ENCODE measurements around the gene LTBP2.
"Not testable (repeated sequence)": the region's sequence is repeated elsewhere in the genome, so short reads cannot be mapped to it uniquely, and the experiment has no call there.

The LTBP2 gene

GRCh38 chr14:74547331-74547927 lies 64.6 kb downstream of the LTBP2 start:
- no peak for DNase-seq

GRCh38 chr14:74546416-74546815 lies 65.6 kb downstream of the LTBP2 start:
- no peak for DNase-seq

- no peak for DNase-seq
These were observed 66.7 kb downstream of the LTBP2 start for GRCh38 chr14:74545386-74545785.

- DNase-seq = no peak
These were observed 68.1 kb downstream of the LTBP2 start for GRCh38 chr14:74543771-74544438.

GRCh38 chr14:74542056-74542685 lies 69.9 kb downstream of the LTBP2 start:
- DNase-seq = no peak

GRCh38 chr14:74541225-74541624 lies 70.8 kb downstream of the LTBP2 start:
- no peak for DNase-seq

- no peak for DNase-seq
These were observed 72.5 kb downstream of the LTBP2 start for GRCh38 chr14:74539503-74539902.

- no peak for DNase-seq
These were observed 73.3 kb downstream of the LTBP2 start for GRCh38 chr14:74538411-74539391.

GRCh38 chr14:74536336-74536735 lies 75.7 kb downstream of the LTBP2 start:
- DNase-seq = not testable (repeated sequence)

- no peak for DNase-seq
These were observed 76.2 kb downstream of the LTBP2 start for GRCh38 chr14:74535756-74536325.

GRCh38 chr14:74533576-74533975 lies 78.5 kb downstream of the LTBP2 start:
- DNase-seq = no peak

- DNase-seq = no peak
These were observed 79.8 kb downstream of the LTBP2 start for GRCh38 chr14:74532246-74532645.

- DNase-seq = no peak
These were observed 80.6 kb downstream of the LTBP2 start for GRCh38 chr14:74531467-74531866.

- DNase-seq = no peak
These were observed 81.0 kb downstream of the LTBP2 start for GRCh38 chr14:74531006-74531405.

- DNase-seq = no peak
These were observed 83.2 kb downstream of the LTBP2 start for GRCh38 chr14:74528886-74529285.

GRCh38 chr14:74528406-74528805 lies 83.6 kb downstream of the LTBP2 start:
- no peak for DNase-seq

GRCh38 chr14:74527736-74528280 lies 84.2 kb downstream of the LTBP2 start:
- DNase-seq = no peak

- DNase-seq = no peak
These were observed 85.0 kb downstream of the LTBP2 start for GRCh38 chr14:74526854-74527585.

GRCh38 chr14:74525361-74525851 lies 86.6 kb downstream of the LTBP2 start:
- no peak for DNase-seq

GRCh38 chr14:74524812-74525135 lies 87.3 kb downstream of the LTBP2 start:
- no peak for DNase-seq

GRCh38 chr14:74524076-74524811 lies 87.8 kb downstream of the LTBP2 start:
- no peak for DNase-seq
